ENCODE measurements around the gene CYB5RL. TPM values are rescaled to one million over a fixed set of nuclear protein-coding genes. Genes with fewer than 3 reads are reported as not detected.

The CYB5RL gene
- total and polyA plus RNA-seq, 2 donors (not counting 3 experiments of a cell fraction or from before 2014, with no cell fraction given): 5.8 to 8.6 TPM

- POLR2A ChIA-PET: no interaction called here
- CTCF ChIA-PET: no interaction called here
These were observed 6.4 kb downstream of the CYB5RL start for GRCh38 chr1:54193453-54193852.

More at GRCh38 chr1:54193453-54193852, 6.4 kb downstream of the CYB5RL start:
- FAIRE-seq: no peak
- Histone ChIP-seq H3K4me1 (ENCODE audit: control insufficient read depth, extremely low read depth, insufficient read depth, low read length) (no peaks in the 10 kb centered on the region), H3K27me3 (ENCODE audit: control insufficient read depth in 2 of 2, insufficient read depth in 2 of 2, low read length in 2 of 2) (no peaks in the 10 kb centered on the region), H3K27ac (ENCODE audit: insufficient read depth, low read depth, low read length) (no peak overlapping the region), H3K9me1 (replicated peaks; ENCODE audit: control insufficient read depth, extremely low read depth, insufficient read depth, low read length) (no peaks in the 10 kb centered on the region), H2AFZ (ENCODE audit: low read depth, low read length) (no peak overlapping the region), H3K9ac (replicated peaks; ENCODE audit: extremely low read depth, insufficient read depth, low read length) (no peak overlapping the region), H4K20me1 (replicated peaks; ENCODE audit: control insufficient read depth, extremely low read depth, insufficient read depth, low read length) (no peaks in the 10 kb centered on the region), H3K79me2 (ENCODE audit: control insufficient read depth, insufficient read depth, low read length) (no peaks in the 10 kb centered on the region), H3K9me3 (replicated peaks; ENCODE audit: control insufficient read depth, insufficient read depth, low read length) (no peaks in the 10 kb centered on the region), H3K4me3 (replicated peaks in 1 of 3; ENCODE audit: insufficient read depth in 1 of 3, low read depth in 1 of 3, low read length in 3 of 3) (no peak overlapping the region), H3K36me3 (ENCODE audit: control insufficient read depth in 2 of 2, extremely low read depth in 1 of 2, insufficient read depth in 2 of 2, low read length in 2 of 2) (no peaks in the 10 kb centered on the region), H3K4me2 (ENCODE audit: insufficient read depth, low read length) (no peak overlapping the region)
- TF ChIP-seq MAX (IDR thresholded peaks at IDR 0.05; ENCODE audit: insufficient read depth, insufficient read length) (no peak), POLR2A (IDR thresholded peaks at IDR 0.05; ENCODE audit: low read depth, low read length) (no peak), MYC (IDR thresholded peaks at IDR 0.05; ENCODE audit: low read depth, low read length) (no peak), CTCF (IDR thresholded peaks at IDR 0.05; ENCODE audit: extremely low read depth in 1 of 2, insufficient read depth in 1 of 2, low read depth in 1 of 2, low read length in 2 of 2) (no peak), GATA2 (IDR thresholded peaks at IDR 0.05; ENCODE audit: insufficient read depth, insufficient read length, low read depth, low read length) (no peak), POLR2AphosphoS5 (IDR thresholded peaks at IDR 0.05; ENCODE audit: insufficient read depth, low read depth, low read length) (no peak), EZH2 (IDR thresholded peaks at IDR 0.05; ENCODE audit: borderline replicate concordance, low read depth, low read length, severe bottlenecking) (no peak), JUN (IDR thresholded peaks at IDR 0.05; ENCODE audit: borderline replicate concordance, insufficient read depth, insufficient read length, low read depth) (no peak), FOS (IDR thresholded peaks at IDR 0.05; ENCODE audit: borderline replicate concordance, insufficient read depth, low read length) (no peak)
- intact Hi-C loops (cut with micrococcal nuclease): no loop called here
- no peak for DNase-seq (ENCODE audit: low read depth, low spot score)
- dilution Hi-C loops (cut with MboI; ENCODE audit: extremely low pct_ligation_motif_present, low sequenced_read_pairs): no loop called here
- BruUV-seq (replicated peaks): no TSS peak

Measured in endothelial cell of umbilical vein (primary cell).